Measurements from ENCODE around the gene CEP68.
"Not testable (repeated sequence)": the region's sequence is repeated elsewhere in the genome, so short reads cannot be mapped to it uniquely, and the experiment has no call there.

Gene CEP68

DNA sequence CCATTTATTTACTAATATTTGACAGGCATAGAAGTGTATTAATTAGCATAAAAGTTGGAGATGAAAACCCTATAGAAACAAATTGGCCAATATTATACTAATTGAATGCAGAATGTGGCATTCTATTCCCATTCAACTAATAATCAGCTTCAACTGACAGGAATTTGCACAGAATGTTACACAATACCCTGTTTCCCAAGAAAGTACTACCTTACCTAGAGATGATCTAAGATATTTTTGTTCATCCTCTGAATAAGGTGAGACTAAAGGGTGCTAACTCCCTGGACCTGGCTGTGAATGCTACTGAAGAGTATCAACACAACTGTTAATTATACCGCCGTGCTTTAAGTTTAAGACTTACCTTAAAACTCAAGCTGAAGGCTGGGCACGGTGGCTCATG, 28.9 kb downstream of the CEP68 start:
- DNase-seq (ENCODE audit: low read depth): no peak

DNA sequence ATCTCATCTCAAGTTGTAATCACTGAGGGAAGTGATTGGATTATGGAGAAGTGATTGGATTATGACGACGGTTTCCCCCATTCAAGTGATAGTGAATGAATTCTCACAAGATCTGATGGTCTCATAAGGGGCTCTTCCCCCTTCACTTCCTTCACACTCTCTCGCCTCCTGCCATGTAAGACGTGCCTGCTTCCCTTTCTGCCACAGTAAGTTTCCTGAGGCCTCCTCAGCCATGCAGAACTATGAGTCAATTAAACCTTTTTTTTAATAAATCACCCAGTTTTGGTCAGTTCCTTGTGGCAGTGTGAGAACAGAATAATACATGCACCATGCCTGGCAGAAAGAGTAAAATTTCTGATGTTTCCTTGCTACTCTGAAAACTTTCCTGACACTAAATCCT, 36.6 kb downstream of the CEP68 start:
- no peak for DNase-seq (ENCODE audit: low read depth)

DNA sequence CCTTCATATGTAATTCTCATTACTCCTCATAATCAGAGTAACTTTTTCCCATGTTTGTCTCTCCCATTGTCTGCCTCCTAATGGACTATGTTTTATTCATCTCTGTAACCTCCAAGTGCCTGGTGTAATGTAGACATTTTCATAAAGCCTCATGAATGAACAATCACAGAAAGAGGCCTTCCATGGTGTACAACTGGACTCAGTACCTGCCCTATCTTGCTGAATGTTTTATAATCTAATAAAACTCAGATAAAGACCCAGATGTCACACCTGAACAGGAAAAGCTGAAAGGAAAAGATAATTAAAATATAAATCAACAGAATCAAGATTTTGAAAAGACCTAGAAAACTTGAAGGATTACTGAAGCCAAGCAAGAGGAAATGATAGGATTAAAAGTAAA, 37.0 kb downstream of the CEP68 start:
- DNase-seq (ENCODE audit: low read depth): no peak

DNA sequence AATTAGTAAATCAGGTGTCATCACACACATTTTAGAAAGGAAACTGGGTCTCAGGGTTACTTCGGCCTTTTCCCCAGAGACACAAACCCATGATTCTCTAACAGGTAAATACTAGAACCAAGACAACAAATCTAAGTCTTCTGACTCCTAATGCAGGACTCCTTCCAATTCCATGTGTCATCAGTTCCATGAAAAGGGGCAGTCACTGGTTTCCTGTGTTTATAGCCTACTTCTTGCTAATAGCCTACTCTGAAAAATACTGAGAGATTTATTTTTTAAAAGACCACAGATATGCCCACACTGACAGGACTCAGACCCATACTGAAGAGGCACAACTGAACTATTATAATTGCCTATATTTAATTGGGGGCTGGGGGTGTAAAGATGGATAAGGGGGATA, 40.7 kb downstream of the CEP68 start:
- DNase-seq (ENCODE audit: low read depth): no peak

DNA sequence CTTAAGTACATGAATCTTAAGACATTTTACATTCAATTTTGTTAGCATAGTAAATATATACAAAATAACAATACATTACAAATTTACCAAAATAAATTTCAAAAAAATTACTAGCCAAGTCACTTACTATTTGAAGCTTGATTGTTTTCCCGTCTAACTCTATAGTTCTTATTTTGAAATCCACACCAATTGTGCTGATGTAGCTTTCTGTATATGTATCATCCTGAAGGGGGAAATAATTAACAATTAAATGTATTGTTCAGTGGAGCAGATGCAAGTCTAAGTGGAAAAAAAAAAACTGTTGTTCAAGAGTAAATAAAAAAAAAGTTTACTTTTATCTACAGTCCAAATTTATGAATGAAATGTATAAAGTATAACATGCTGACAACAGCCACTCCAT, 41.6 kb downstream of the CEP68 start:
- no peak for DNase-seq (ENCODE audit: low read depth)

DNA sequence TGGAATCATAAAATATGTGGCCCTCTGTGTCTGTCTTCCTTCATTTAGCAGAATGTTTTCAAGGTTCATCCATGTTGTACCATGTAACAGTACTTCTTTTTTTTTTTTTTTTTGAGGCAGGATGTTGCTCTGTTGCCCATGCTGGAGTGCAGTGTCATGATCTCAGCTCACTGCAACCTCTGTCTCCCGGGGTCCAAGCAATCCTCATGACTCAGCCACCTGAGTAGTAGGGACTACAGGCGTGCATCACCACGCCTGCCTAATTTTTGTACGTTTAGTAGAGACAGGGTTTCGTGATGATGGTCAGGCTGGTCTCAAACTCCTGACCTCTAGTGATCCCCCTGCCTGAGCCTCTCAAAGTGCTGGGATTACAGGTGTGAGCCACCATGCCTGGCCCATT, 42.5 kb downstream of the CEP68 start:
- DNase-seq (ENCODE audit: low read depth): no peak

DNA sequence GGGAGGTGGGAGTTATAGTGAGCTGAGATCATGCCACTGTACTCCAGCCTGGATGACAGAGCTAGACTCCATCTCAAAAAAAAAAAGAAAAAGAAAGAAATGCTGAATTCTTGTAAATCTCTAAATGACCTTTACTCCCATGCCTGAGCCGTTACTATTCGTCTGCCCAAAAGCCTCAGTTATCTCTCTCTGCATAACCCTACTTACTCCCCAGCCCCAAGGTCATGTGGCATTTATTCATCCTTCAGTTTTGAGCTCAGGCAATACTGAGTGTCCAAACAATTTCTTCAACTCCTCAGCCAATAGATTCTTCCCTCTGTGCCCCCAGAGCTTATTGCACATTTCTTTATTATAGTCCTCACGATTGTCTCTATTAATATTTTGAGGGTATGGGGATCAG, 44.9 kb downstream of the CEP68 start:
- DNase-seq (ENCODE audit: low read depth): no peak

DNA sequence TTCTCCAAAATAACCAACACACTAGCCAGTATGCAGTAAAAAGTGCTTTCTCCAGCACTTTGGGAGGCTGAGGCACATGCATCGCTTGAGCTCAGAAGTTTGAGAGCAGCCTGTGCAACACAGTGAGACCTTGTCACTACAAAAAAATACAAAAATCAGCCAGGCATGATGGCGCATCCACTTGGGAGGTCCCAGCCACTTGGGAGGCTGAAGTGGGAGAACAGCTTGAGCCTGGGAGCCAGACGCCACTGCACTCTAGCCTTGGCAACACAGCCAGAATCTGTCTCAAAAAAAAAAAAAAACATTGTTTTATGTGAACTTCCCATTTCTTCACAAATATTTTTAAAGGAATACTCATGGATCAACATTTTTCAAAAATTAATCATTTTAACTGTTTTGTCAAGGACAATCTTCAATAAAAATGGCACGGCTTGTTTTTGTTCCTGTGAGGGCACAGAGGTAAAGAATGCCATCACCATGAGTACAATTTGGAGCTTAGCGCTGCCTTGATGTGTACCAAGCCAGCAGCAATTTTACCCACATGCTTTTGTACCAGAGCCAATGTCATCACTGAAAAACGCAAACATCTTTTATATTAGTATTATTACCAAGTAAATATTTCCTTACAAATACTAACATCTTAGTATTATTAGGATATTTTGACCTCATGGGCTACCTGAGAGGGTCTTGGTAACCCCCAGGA, 46.9 kb downstream of the CEP68 start:
- no peak for DNase-seq (ENCODE audit: low read depth)

DNA sequence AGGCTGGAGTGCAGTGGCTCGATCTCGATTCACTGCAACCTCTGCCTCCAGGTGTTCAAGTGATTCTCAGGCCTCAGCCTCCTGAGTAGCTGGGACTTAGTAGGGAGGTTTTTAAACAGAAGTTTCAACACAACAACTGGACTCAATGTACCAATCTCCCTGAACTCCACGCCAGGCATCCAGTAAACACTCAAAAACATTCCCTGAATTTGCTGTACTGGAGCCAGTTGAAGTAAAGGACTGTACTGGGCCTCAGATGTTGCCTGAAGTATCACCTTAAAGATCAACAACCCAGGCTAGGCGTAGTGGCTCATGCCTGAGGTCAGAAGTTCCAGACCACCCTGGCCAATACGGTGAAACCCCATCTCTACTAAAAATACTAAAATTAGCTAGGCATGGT, 51.3 kb downstream of the CEP68 start:
- no peak for DNase-seq (ENCODE audit: low read depth)

DNA sequence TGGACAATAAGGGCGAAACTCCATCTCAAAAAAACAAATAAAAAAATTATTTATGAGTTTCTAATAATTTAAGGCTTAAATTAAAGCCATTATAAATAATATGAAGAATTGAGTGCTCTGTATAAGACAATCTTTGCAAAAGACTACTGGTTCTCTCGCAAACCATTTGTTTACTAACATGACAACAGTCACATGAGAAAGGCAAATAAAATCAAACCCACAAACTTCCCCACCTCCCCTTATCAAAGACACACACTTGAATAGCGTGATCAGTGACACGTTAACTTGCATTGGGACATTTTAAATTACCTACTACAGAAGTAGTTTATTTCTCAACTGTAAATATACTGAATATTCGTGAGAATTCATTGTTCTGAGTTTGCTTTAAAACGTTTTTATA, 52.6 kb downstream of the CEP68 start:
- DNase-seq (ENCODE audit: low read depth): no peak

DNA sequence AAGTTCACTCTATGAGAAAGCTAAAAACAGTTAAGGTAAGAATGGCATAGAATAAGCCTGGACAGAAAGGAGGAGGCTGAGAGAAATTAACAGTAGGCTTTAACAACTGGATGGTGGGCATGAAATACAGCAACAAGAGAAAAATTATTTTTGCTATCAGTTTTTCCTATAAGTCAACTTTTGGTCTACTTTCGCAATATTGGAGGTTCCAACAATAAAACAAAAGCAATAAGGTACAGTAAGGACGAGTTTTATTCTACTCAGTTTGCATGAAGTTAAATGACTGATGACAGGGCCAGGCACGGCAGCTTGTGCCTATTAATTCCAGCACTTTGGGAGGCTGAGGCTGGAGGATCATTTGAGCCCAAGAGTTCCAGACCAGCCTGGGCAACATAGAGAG, 56.4 kb downstream of the CEP68 start:
- no peak for DNase-seq (ENCODE audit: low read depth)

DNA sequence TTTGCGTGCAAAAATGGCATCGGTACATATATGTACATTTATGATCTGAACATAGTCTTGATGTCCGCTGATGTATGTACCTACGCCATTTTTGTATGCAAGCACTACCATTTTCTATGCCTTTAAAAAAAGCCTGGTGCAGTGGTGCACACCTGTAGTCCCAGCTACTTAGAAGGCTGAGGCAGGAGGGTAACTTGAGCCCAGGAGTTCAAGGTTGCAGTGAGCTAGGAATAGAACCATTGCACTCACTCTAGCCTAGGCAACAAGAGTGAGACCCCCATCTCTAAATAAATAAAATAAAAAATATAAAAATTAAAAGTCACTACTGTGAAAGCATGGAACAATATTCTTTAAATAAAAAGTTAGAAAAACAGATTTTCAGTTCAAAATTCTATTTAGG, 57.0 kb downstream of the CEP68 start:
- DNase-seq (ENCODE audit: low read depth): no peak

DNA sequence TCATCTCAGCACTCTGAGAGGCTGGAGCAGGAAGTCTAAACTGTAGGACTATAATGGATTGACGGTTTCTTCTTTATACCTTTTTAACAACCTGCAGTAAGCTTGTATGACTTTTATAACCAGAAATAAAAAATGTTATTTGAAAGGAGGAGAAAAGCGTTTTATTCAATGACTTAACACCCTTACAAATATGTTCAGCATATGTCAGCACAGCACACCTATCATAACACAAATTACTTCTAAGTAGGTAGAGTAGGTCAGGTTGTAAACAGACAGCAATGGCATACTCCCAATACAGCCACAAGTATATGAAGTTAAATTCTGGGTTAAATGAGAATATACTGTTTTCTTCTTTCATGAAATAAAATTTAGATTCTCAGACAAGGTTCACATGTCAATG, 57.6 kb downstream of the CEP68 start:
- no peak for DNase-seq (ENCODE audit: low read depth)

DNA sequence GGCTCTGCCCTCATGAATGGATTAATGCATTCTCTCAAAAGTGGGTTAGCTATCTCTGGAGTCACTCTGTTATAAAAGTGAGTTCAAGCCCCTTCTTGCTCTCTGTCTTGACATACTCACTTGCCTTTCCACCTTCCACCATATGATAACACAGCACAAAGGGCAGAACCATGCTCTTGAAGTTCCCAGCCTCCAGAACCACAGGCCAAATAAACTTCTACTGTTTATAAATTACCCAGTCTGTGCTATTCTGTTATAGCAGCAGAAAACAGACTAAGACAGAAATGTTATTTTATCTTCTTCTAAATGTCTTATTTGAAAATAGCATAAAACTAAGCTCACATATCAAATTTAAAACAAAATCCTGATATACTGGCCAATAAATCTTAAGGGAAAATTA, 58.7 kb downstream of the CEP68 start:
- DNase-seq (ENCODE audit: low read depth): no peak

DNA sequence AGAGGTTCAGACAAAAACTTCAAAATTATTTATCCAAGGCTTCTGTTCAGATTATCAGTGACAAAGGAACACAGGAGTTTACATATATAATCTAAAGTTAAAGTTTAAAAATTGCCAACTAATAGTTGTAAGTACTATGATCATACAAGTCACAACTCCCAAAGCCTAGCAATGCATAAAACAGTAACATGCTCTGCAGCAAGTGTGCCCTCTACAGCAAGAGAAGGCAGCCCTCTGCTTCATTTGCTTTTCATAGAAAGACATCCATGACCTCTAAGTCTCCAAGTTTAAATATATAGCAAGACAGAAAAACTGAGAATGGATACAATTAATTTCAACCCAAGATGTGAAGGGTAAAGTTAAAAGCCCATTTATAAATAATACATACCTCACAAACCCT, 60.4 kb downstream of the CEP68 start:
- no peak for DNase-seq (ENCODE audit: low read depth)

DNA sequence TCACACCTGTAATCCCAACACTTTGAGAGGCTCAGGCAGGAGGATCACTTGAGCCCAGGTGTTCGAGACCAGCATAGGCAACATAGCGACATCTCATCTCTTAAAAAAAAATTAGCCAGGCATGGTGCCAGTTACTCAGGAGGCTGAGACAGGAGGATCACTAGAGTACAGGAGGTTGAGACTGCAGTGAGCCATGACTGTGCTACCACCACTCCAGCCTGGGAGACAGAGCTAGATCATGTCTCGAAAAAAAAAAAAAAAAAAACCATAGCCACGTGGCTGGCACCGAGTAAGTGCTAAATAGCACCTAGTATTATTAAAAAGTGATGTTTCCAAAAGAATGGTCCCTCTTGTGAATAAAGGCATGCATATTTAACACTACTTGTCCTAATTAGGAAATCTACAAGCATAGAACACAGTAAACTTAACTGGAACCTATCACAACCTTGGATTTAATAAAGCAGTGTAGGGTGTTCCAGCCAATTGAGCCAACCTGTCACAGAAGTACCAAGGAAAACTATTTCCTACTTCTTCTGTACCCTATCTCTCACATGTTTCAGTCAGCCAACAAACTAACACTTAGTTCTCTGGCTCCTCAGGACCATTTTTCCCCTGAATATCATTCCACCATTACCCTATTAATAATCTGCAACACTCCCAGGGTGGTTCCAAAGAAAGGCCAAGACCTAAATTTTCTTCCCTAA, 64.9 kb downstream of the CEP68 start:
- DNase-seq (ENCODE audit: low read depth): no peak

DNA sequence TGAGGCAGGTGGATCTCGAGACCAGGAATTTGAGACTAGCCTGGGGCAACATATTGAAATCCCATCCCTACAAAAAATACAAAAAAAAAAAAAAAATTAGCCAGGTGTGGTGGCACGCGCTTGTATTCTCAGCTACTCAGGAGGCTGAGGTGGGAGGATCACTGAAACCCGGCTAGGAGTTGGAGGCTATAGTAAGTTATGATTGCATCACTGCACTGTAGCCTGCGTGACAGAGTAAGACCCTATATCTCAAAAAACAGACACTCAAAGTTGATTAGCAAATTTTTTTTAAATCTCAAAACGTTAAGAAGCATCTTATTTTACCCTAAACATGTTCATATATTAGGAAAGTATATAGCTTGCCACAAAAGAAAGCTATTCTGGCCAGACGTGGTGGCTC, 66.1 kb downstream of the CEP68 start:
- no peak for DNase-seq (ENCODE audit: low read depth)

DNA sequence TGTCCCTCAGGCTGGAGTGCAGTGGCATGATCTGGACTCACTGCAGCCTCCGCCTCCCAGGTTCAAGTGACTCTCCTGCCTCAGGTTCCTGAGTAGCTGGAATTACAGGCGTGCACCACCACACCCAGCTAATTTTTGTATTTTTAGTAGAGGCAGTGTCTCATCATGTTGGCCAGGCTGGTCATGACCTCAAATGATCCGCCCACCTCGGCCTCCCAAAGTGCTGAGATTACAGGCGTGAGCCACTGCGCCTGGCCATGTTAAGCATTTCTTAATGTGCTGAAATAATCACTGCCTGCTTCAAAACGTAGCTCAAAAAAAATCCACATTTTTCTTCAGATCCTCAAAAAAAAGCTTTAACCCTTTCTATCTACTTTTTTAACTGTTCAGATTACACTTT, 69.2 kb downstream of the CEP68 start:
- not testable (repeated sequence) for DNase-seq (ENCODE audit: low read depth)

DNA sequence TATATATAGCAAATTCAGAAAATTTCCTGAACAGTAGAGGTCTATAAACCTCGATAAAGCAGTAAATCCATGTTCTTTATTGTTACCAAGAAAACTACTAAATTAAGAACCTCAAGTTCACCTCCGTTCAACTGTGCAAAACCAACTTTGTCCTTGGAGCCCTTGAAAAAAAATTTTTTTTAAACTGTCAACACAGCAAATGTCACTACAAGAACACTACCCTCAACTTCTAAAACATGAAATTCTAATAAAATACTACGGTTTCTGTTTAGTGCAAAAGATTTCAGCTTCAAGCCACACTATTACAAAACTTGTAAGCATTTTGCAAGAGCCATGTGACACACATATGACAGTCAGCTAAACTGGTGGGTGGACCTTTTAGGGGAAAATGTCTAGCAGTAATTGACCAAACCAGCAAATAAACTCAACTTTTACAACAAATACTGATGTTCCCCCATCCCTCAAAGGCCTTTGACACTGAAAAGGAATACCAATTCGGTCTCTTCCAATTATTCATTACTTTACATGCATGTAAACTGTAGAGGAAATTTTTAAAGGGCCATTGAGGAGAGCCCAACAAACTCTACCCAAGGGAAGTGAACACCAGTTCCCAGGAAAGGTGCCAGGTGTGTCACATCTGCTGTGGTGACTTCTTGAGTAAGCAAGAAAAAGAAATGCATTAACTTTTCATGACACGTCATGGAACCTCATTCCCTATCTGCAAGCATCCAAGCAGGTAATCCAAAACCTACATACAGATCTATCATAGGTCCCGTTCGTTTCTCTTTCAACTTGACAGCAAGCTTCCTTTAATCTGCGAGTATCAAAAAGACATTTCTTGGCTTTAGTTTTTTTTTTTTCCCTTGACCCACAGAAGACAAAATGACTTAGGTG, 72.3 kb downstream of the CEP68 start:
- DNase-seq (ENCODE audit: low read depth): no peak

DNA sequence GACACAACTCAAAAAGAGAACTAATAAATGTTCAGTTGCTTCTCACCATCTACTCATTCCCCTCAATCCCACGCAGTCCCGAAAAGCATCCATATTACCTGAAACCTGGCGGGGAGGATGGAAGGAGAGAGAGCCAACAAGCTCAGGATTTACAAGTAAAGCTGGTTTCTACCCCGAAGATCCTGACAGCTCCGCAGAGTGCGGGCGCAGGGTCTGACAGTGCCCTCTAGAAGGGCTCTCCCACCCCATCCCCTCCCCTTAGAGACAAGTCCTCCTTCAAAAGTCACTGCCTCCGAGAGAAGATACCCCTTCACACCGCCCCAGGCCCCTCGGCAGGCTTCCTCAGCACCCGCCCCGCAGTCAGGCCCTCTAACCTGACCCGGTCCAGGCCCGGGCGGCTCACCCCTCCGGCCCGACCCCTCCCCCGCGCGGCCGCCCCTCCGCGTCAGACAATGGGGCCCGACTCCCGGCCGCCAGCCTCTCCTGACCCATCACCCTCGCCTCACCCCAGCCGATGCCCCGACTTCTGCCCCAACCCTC, 73.1 kb downstream of the CEP68 start:
- DNase-seq (ENCODE audit: low read depth): peak; percentile 0

DNA sequence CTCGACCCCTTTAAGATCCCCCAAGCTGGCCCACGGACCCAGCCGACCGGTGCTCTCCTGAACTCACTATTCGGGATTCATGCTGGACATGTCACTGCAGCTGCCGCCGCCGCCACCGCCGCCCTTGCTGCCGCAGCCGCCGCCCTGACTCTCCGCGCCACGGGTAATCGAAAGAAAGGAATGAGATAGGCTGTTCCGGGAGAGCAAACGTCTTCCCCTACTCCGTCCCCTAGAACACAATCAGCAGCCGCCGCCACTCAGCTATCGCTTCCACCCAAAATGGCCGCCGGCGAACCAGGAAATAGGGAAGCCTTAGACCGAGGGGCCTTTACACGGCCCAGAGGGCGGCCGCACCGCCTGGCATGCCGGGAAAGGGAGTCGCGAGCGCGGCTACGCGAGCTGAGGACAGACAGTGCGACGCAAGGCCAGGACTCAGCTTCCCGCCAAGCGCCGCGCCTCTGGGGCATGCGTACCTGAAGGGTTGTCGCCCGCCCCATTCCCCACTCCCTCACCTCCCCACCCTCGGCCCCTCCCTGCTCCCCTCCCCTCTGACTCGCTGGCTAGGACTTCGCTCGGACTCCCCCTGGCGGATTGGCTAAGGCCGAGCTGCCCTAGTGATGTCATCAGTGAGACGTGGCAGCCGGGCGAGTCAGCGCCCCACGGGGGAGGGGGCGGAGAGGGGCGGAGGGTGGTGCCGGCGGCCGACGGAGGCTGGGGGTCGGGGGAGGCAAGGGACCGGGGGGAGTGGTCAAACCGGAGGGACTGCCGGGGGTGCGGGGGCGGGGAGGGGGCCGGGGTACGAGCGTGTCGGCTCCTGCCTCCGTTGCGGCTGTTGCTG, 73.8 kb downstream of the CEP68 start, which contains the start of gene RAB1A:
Gene RAB1A (minus strand): TSS at position 281 of the 838 bp plus-strand sequence. CDS start 191 bp downstream, at position 90.
- DNase-seq (ENCODE audit: low read depth): peak; percentile 99

Measured in stimulated activated CD8-positive, alpha-beta memory T cell treated with anti-CD3 and anti-CD28 coated beads, Interleukin-12 subunit alpha, Interleukin-12 subunit beta, amount 100 ng/mL, for 1 hour (primary cell).